PC-3 (cell line): ENCODE results near the gene HSF2. TPM values are rescaled to one million over a fixed set of nuclear protein-coding genes. Genes with fewer than 3 reads are reported as not detected.

Experiments
- ATAC-seq: fragments of 200-7000 bp; cut with Tn5 transposase; 2 replicates; pipeline ENCODE4 v1.9.1; 2020; ENCODE audit warnings: mild to moderate bottlenecking, moderate library complexity
- BruUV-seq: library from RNA; stranded (reverse); fragments of 400-500 nt; replicated peaks from 2 replicates; lab custom pipeline; 2021; lab: Mats Ljungman, UMichigan
- CTCF ChIA-PET: fragments of 300-600 bp; sonication (Branson Sonifier 250); formaldehyde crosslinking; loops from one replicate; lab custom pipeline; 2022; ENCODE audit warnings: antibody characterized with exemption; lab: Charles Lee
- POLR2A ChIA-PET: fragments of 300-600 bp; sonication (Branson Sonifier 250); formaldehyde crosslinking; loops from one replicate; lab custom pipeline; 2022; ENCODE audit warnings: antibody characterized with exemption; ENCODE audit not compliant: unreplicated experiment; lab: Charles Lee
- DNase-seq: peaks from one replicate; pipeline ENCODE4 v3.0.0-alpha.2; 2015
- H2AFZ ChIP-seq: fragments of 300-600 bp; sonication (generic); 2 replicates; pipeline ENCODE4 v1.6.0; 2016; ENCODE audit warnings: antibody characterized with exemption, low read length
- H3F3A ChIP-seq: fragments of 300-600 bp; sonication (generic); one replicate; pipeline ENCODE4 v1.6.0; 2017; ENCODE audit warnings: antibody characterized with exemption, low read length, control low read depth, mild to moderate bottlenecking; ENCODE audit not compliant: unreplicated experiment
- H3K27ac ChIP-seq: fragments of 300-600 bp; sonication (generic); 2 replicates; pipeline ENCODE4 v1.5.1; 2016; ENCODE audit warnings: mild to moderate bottlenecking, low read length
- H3K27me3 ChIP-seq: fragments of 300-600 bp; sonication (generic); 2 replicates; pipeline ENCODE4 v1.6.1; 2016; ENCODE audit warnings: low read length, mixed read lengths
- H3K36me3 ChIP-seq: fragments of 300-600 bp; sonication (generic); 2 replicates; pipeline ENCODE4 v1.6.1; 2016; ENCODE audit warnings: low read depth, mixed run types, low read length, mixed read lengths
- H3K4me1 ChIP-seq: fragments of 300-600 bp; sonication (generic); 2 replicates; pipeline ENCODE4 v1.5.1; 2016; ENCODE audit warnings: low read length; ENCODE audit not compliant: insufficient read depth
- H3K4me2 ChIP-seq: fragments of 300-600 bp; sonication (generic); 2 replicates; pipeline ENCODE4 v1.6.0; 2016; ENCODE audit warnings: low read length
- H3K4me3 ChIP-seq: fragments of 300-600 bp; sonication (generic); 2 replicates; pipeline ENCODE4 v1.5.1; 2016; ENCODE audit warnings: mild to moderate bottlenecking, low read length, mixed read lengths
- H3K79me2 ChIP-seq: fragments of 300-600 bp; sonication (generic); 2 replicates; pipeline ENCODE4 v1.6.1; 2017; ENCODE audit warnings: low read length, mixed read lengths
- H3K9ac ChIP-seq: fragments of 300-600 bp; sonication (generic); 2 replicates; pipeline ENCODE4 v1.6.0; 2016; ENCODE audit warnings: mild to moderate bottlenecking, low read length
- H3K9me2 ChIP-seq: fragments of 300-600 bp; sonication (generic); replicated peaks from 2 replicates; pipeline ENCODE4 v1.6.1; 2016; ENCODE audit warnings: mixed run types, low read length, mixed read lengths
- H3K9me3 ChIP-seq: fragments of 300-600 bp; sonication (generic); 2 replicates; pipeline ENCODE4 v1.6.1; 2016; ENCODE audit warnings: low read length, mixed read lengths
- H4K20me1 ChIP-seq: fragments of 300-600 bp; sonication (generic); 2 replicates; pipeline ENCODE4 v1.6.1; 2016; ENCODE audit warnings: low read length, mixed read lengths
- CTCF ChIP-seq: fragments of 300-600 bp; sonication (generic); conservative IDR thresholded peaks from 2 replicates; pipeline ENCODE4 v1.5.1; 2017; ENCODE audit warnings: antibody characterized with exemption, low read depth, mild to moderate bottlenecking, low read length
- EZH2 ChIP-seq: fragments of 300-600 bp; sonication (generic); IDR thresholded peaks from one replicate; pipeline ENCODE4 v1.6.1; 2017; ENCODE audit warnings: antibody characterized with exemption, mild to moderate bottlenecking, low read length; ENCODE audit not compliant: unreplicated experiment
- EZH2phosphoT487 ChIP-seq: fragments of 300-600 bp; sonication (generic); IDR thresholded peaks from 2 replicates; pipeline ENCODE4 v1.6.1; 2018; ENCODE audit warnings: mild to moderate bottlenecking, antibody characterized with exemption, low read length, borderline replicate concordance
- intact Hi-C: fragments of 100-400 bp; cut with micrococcal nuclease; formaldehyde crosslinking; loops from 2 replicates; pipeline ENCODE4 v1.9.0; 2023
- total RNA-seq: library from RNA; depleted of rRNA; stranded (reverse); fragments of >200 nt; gene quantifications from 2 replicates; pipeline ENCODE4 v1.2.3, GENCODE V29; 2014

The HSF2 gene
- total RNA-seq, 1 experiment from 2014 or later: 7.3 TPM

DNA sequence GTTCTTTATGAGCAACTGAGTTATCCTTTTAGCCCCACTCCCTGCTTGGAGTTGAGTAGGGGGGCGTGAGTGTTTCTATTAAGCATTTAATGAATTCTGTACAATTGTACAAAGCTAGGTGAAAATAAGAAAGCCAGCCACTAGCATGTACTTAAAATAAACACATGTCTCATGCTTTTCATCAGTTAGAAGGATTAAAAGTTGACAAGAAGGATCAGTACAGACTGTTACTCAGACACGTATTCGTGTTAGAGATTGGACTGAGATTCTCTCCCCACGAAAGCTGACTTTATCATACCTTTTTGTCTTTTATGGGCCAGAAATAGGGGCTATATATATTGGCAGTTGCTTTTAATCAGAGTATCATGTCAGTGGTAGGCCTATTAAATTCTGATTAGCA, 1.7 kb downstream of the HSF2 start:
- ChIA-PET POLR2A (no interaction called here), CTCF (no interaction called here)
- Histone ChIP-seq H3K27ac (no peak overlapping the region), H4K20me1 (no peaks in the 10 kb centered on the region), H3K4me3 (peak overlapping the region; percentile 94), H3F3A (no peaks in the 10 kb centered on the region), H2AFZ (no peak overlapping the region), H3K36me3 (no peaks in the 10 kb centered on the region), H3K9ac (no peak overlapping the region), H3K27me3 (no peaks in the 10 kb centered on the region), H3K4me1 (peaks cover 16% of the 10 kb centered on the region), H3K9me2 (no peaks in the 10 kb centered on the region), H3K4me2 (peak overlapping the region; percentile 75), H3K9me3 (no peaks in the 10 kb centered on the region), H3K79me2 (peaks cover 64% of the 10 kb centered on the region)
- no TSS peak for BruUV-seq
- ATAC-seq (no peak), DNase-seq (no peak)
- no peak for TF ChIP-seq CTCF
- no peak for TF ChIP-seq EZH2
- TF ChIP-seq EZH2phosphoT487: no peak
- intact Hi-C loops: no loop called here

- ATAC-seq: no peak
- no peaks in the 10 kb centered on the region for H3K9me3 ChIP-seq
- peaks cover 10% of the 10 kb centered on the region for H3K4me1 ChIP-seq
- H3F3A ChIP-seq: no peaks in the 10 kb centered on the region
- H3K36me3 ChIP-seq: no peaks in the 10 kb centered on the region
- H3K4me3 ChIP-seq: no peak overlapping the region
- H3K79me2 ChIP-seq: peaks cover 96% of the 10 kb centered on the region
- no TSS peak for BruUV-seq
- no peak for DNase-seq
- CTCF ChIA-PET: no interaction called here
- H3K9me2 ChIP-seq: no peaks in the 10 kb centered on the region
- intact Hi-C loops: no loop called here
- no peak overlapping the region for H2AFZ ChIP-seq
- H3K9ac ChIP-seq: no peak overlapping the region
- no peak overlapping the region for H3K4me2 ChIP-seq
- POLR2A ChIA-PET: interaction anchor here (0.5 kb wide), 1 partner anchor 249 kb away, joined by 5 read pairs; no protein-coding TSS in a partner anchor
- no peak for TF ChIP-seq EZH2
- H3K27me3 ChIP-seq: no peaks in the 10 kb centered on the region
- H4K20me1 ChIP-seq: no peaks in the 10 kb centered on the region
- no peak overlapping the region for H3K27ac ChIP-seq
Measured at GRCh38 chr6:122404444-122404843, 5.0 kb downstream of the HSF2 start.

DNA sequence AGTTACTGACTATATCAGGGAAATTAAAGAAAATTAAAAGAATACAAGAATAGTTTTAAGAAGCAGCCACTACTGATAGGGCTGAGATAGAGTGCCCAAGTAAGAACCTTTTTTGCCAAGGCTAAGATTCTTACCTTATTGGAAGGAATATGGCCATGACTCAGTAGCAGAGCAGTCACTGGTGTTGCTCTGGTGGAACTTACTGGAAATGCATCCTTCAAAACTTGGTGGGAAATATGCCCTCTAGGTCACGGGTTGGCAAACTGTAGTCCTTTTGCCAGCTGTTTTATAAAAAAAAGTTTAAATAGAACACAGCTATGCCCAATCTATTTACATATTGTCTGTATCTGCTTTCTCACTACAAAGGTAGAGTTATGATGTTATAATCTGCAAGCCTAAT, 6.0 kb downstream of the HSF2 start:
- Histone ChIP-seq H3K4me2 (no peak overlapping the region), H3K9ac (no peak overlapping the region)

More for the DNA sequence above, 6.0 kb downstream of the HSF2 start:
- H3K4me1 ChIP-seq: peaks cover 10% of the 10 kb centered on the region
- no peak overlapping the region for H3K4me3 ChIP-seq
- H2AFZ ChIP-seq: no peak overlapping the region
- no TSS peak for BruUV-seq
- ATAC-seq (no peak), DNase-seq (peak; percentile 26)
- ChIA-PET POLR2A (no interaction called here), CTCF (no interaction called here)
- TF ChIP-seq EZH2 (no peak), CTCF (0 out of 2 replicates have a peak, but pooled peaks have one; percentile 10), EZH2phosphoT487 (no peak)
- no peaks in the 10 kb centered on the region for H3K9me3 ChIP-seq
- no peak overlapping the region for H3K27ac ChIP-seq
- peaks cover 94% of the 10 kb centered on the region for H3K79me2 ChIP-seq
- intact Hi-C loops: no loop called here
- no peaks in the 10 kb centered on the region for H4K20me1 ChIP-seq
- H3F3A ChIP-seq: no peaks in the 10 kb centered on the region
- H3K36me3 ChIP-seq: no peaks in the 10 kb centered on the region
- no peaks in the 10 kb centered on the region for H3K9me2 ChIP-seq
- H3K27me3 ChIP-seq: no peaks in the 10 kb centered on the region
